Lower leg skin (tissue), 3 donors: ENCODE results near the gene LIN7A.

ENCODE experiments used
- POLR2A ChIP-seq, 2 donors: fragments of 450-650 bp; IDR thresholded peaks; one replicate each; pipeline ENCODE4 v1.6.1; 2016 to 2017; ENCODE audit warnings: antibody characterized with exemption in 2 of 2, mild to moderate bottlenecking in 1 of 2, moderate library complexity in 1 of 2
- TF ChIP-seq, protein P1 (sequence below), 3 donors: fragments of 450-650 bp; IDR thresholded peaks; one replicate each; pipeline ENCODE4 v1.5.1; 2016; ENCODE audit warnings: antibody characterized with exemption in 3 of 3, mild to moderate bottlenecking in 3 of 3, moderate library complexity in 2 of 3

DNA sequence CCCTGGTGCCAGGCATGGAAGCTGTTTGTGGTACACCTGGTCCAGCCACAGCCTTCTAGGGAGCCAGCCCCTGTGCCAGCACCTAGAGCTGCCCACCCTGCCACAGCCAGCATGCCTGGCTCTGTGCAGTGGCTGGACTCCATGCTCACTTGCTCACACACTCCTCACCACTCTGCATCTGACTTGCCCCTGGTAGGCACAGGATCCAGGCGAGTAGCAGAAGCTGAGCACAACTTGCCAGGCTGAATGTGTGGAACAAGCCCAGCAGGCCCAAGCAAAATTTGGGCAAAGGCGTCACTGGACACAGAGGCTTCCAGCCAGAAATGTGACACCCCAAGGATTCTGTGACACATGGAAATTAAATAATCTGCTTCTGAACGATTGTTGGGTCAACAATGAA is 114.3 kb downstream of the LIN7A start:
- TF ChIP-seq, protein P1, sequence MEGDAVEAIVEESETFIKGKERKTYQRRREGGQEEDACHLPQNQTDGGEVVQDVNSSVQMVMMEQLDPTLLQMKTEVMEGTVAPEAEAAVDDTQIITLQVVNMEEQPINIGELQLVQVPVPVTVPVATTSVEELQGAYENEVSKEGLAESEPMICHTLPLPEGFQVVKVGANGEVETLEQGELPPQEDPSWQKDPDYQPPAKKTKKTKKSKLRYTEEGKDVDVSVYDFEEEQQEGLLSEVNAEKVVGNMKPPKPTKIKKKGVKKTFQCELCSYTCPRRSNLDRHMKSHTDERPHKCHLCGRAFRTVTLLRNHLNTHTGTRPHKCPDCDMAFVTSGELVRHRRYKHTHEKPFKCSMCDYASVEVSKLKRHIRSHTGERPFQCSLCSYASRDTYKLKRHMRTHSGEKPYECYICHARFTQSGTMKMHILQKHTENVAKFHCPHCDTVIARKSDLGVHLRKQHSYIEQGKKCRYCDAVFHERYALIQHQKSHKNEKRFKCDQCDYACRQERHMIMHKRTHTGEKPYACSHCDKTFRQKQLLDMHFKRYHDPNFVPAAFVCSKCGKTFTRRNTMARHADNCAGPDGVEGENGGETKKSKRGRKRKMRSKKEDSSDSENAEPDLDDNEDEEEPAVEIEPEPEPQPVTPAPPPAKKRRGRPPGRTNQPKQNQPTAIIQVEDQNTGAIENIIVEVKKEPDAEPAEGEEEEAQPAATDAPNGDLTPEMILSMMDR (IDR thresholded peaks at IDR 0.05), result no peak
- TF ChIP-seq POLR2A (IDR thresholded peaks at IDR 0.05), result no peak
